Right lobe of liver (tissue), 6 donors: ENCODE results near the gene PTPRM. TPM values are rescaled to one million over a fixed set of nuclear protein-coding genes. Genes with fewer than 3 reads are reported as not detected.

Experiments used
- ATAC-seq, 4 donors: fragments of 200-7000 bp; cut with Tn5 transposase; one replicate each; pipeline ENCODE4 v1.9.1; 2020; ENCODE audit warnings: mild to moderate bottlenecking in 4 of 4, moderate library complexity in 4 of 4
- DNase-seq, 3 donors: peaks; one replicate each; pipeline ENCODE4 v3.0.0-alpha.2; 2020
- H3K27ac ChIP-seq, 3 donors: fragments of 200-600 bp; one replicate each; pipeline ENCODE4 v1.8.0; 2022
- H3K27me3 ChIP-seq, 2 donors: fragments of 200-600 bp; one replicate each; pipeline ENCODE4 v1.8.0; 2022
- H3K36me3 ChIP-seq, 4 donors: fragments of 200-600 bp; sonication (generic) in 1 of 4; one replicate each; pipeline versions ENCODE4 v1.5.1 to v1.8.0; 2017 to 2022; ENCODE audit warnings: control low read depth in 1 of 4
- H3K4me1 ChIP-seq, 4 donors: fragments of 200-600 bp; sonication (generic) in 1 of 4; one replicate each; pipeline versions ENCODE4 v1.5.1 to v1.8.0; 2017 to 2022; ENCODE audit warnings: control low read depth in 1 of 4
- H3K4me3 ChIP-seq, 3 donors: fragments of 200-600 bp; one replicate each; pipeline ENCODE4 v1.8.0; 2022
- H3K9me3 ChIP-seq, 4 donors: fragments of 200-600 bp; sonication (generic) in 1 of 4; one replicate each; pipeline versions ENCODE4 v1.5.1 to v1.8.0; 2017 to 2022; ENCODE audit warnings: control low read depth in 1 of 4
- POLR2A ChIP-seq: fragments of 450-650 bp; IDR thresholded peaks from one replicate; pipeline ENCODE4 v1.6.1; 2017; ENCODE audit warnings: antibody characterized with exemption, mild to moderate bottlenecking
- WGBS: methylation state at CpG from one replicate; pipeline ENCODE4 v1.1.6; 2018; ENCODE audit warnings: low coverage, low lambda C conversion rate; ENCODE audit not compliant: insufficient coverage; ENCODE audit errors: missing lambda C conversion rate; 5-methylcytosine and 5-hydroxymethylcytosine counted together
- intact Hi-C, 2 donors: fragments of 100-400 bp; cut with DNase I; formaldehyde crosslinking; loops; one replicate each; pipeline versions ENCODE4 v1.11.2 to v1.14.1; 2022
- total RNA-seq, 6 experiments: library from RNA; depleted of rRNA in 2 of 6; stranded (reverse); fragments of >200 nt in 2 of 6; fragmentation: NEBNext Ultra II Directional in 3 of 6; extraction: Animal tissue kit (Norgen Biotek cat#: 25700) in 3 of 6; gene quantifications; one replicate each; pipeline versions ENCODE4 v1.1.0 to v1.2.4, GENCODE V29; 2016 to 2023
- TF ChIP-seq, protein P1 (sequence below), 4 donors: fragments of 200-600 bp in 3 of 4; fragments of 450-650 bp in 1 of 4; IDR thresholded peaks; one replicate each; pipeline versions ENCODE4 v1.5.1 to v1.8.0; 2016 to 2022; ENCODE audit warnings: antibody characterized with exemption in 4 of 4, mild to moderate bottlenecking in 2 of 4
- donor health status: DM: no; HTN: yes; CAD: no.
- donor health status: DM: no; HTN: no; CAD: no.
- donor health status: DM: no; HTN: no; CAD: no.
- donor health status: DM: no; HTN: yes; CAD: no.
- donor health status: DM: no; HTN: yes; CAD: no.

Gene PTPRM
- total RNA-seq, 6 experiments from 2014 or later: 15.1 to 45.7 (median 26.5) TPM

DNA sequence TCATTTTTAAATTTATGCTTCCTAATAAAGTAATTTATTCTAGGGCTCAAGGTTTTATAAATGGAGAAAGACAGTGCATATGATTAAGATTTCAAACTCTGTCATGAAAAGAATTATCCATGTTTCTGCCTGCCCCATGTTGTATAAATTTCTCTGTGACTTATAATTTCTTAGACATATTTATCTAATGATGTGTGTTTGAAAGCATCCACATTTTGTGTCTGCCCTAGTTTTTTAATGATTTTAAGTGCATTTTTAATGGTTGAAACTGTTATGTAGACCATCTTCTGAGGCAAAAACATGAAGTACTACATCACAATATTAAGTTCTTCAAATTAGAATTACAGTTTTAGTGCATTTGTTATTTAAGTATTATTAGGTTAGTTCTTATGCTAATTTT, 71.2 kb downstream of the PTPRM start:
- Histone ChIP-seq H3K36me3 (no peaks in the 10 kb centered on the region), H3K27ac (no peak overlapping the region), H3K9me3 (no peaks in the 10 kb centered on the region), H3K27me3 (no peaks in the 10 kb centered on the region), H3K4me3 (no peak overlapping the region), H3K4me1 (peaks cover 0 to 22% (median 2%) of the 10 kb centered on the region in 4 donors)
- DNase-seq (no peak), ATAC-seq (no peak)
- no peak for TF ChIP-seq POLR2A
- TF ChIP-seq, protein P1, sequence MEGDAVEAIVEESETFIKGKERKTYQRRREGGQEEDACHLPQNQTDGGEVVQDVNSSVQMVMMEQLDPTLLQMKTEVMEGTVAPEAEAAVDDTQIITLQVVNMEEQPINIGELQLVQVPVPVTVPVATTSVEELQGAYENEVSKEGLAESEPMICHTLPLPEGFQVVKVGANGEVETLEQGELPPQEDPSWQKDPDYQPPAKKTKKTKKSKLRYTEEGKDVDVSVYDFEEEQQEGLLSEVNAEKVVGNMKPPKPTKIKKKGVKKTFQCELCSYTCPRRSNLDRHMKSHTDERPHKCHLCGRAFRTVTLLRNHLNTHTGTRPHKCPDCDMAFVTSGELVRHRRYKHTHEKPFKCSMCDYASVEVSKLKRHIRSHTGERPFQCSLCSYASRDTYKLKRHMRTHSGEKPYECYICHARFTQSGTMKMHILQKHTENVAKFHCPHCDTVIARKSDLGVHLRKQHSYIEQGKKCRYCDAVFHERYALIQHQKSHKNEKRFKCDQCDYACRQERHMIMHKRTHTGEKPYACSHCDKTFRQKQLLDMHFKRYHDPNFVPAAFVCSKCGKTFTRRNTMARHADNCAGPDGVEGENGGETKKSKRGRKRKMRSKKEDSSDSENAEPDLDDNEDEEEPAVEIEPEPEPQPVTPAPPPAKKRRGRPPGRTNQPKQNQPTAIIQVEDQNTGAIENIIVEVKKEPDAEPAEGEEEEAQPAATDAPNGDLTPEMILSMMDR (IDR thresholded peaks at IDR 0.05): no peak
- intact Hi-C loops: no loop called here

DNA sequence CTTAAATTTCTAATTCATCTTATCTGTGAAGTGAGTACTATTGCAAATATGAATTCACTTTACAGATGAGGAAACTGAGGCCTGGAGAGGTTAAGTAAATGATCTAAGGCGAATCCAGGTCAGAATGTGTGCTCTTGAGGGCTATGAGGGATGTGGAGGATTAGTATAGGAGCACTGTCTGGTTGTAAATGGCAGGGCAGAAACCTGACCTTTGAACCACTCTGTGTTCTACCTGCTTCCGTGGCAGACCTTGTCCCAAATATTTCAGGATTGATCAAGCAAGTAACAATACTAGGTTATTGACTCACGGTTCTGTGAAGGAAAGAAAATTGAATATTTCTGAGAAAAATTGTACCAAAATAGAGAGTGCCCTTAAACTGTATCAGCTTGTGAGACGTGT, 74.7 kb downstream of the PTPRM start:
- H3K27ac ChIP-seq: no peak overlapping the region
- intact Hi-C loops: no loop called here
- H3K27me3 ChIP-seq: no peaks in the 10 kb centered on the region
- no peak overlapping the region for H3K4me3 ChIP-seq
- DNase-seq (no peak), ATAC-seq (peak; percentile 35 to 83 (median 50))
- no peak for TF ChIP-seq POLR2A
- TF ChIP-seq, protein P1 (IDR thresholded peaks at IDR 0.05): no peak
- no peaks in the 10 kb centered on the region for H3K36me3 ChIP-seq
- 57% methylated on average over 4 of the region's 4 CpGs for WGBS
- no peaks in the 10 kb centered on the region for H3K9me3 ChIP-seq
- H3K4me1 ChIP-seq: peaks cover 0 to 25% (median 2%) of the 10 kb centered on the region in 4 donors

DNA sequence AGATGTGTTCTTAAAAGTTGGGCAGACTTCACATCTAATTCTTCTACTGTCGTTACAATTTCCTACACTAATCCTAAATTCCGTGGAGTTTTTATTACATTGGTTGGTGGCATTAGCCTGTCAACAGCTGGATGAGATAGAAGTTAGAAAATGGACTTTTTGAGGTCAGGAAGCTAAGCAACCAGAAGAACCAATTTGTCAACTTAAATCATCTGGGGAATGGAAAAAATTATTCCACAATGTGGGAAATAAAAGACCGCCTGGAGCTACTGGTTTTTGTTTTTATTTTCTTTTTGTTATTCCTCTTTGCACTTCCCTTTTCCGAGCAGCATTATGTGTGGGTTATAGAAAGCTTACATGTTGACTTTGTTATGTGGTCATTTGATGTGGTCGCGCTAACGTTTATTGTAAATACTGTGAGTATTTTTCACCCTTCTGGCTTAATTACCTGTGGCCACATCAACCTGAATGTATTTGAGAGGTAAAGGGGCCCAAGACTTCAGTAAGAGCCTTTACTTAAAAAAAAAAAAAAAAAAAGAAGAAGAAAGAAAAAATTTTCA, 75.3 kb downstream of the PTPRM start:
- H3K27ac ChIP-seq: no peak overlapping the region
- intact Hi-C loops: no loop called here
- H3K4me3 ChIP-seq: no peak overlapping the region
- no peaks in the 10 kb centered on the region for H3K9me3 ChIP-seq
- TF ChIP-seq, protein P1 (IDR thresholded peaks at IDR 0.05): no peak
- TF ChIP-seq POLR2A: no peak
- no peak for DNase-seq
- no peaks in the 10 kb centered on the region for H3K36me3 ChIP-seq
- 94% methylated on average over 7 of the region's 7 CpGs for WGBS
- peaks cover 0 to 19% (median under 1%) of the 10 kb centered on the region in 4 donors for H3K4me1 ChIP-seq
- no peak for ATAC-seq
- H3K27me3 ChIP-seq: no peaks in the 10 kb centered on the region

DNA sequence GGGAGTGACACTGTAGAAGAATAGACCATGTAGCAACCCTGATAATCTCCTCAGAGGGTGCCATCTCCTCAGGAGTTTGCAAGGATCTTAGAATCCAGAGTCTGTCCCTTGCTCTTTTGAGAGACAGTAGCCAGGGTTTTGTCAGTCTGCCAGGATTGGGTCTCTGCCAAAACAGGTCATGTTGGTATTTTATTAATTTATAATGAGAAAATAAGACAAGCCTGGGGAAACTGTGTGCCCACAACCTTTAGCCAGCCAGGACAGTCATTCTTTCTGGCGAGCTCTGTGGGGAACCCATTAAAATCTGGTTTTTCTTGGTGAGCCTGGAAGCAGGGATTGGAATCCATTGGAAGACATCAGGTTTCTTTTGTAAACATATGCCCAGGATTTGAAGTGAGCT, 78.6 kb downstream of the PTPRM start:
- Histone ChIP-seq H3K36me3 (no peaks in the 10 kb centered on the region), H3K4me3 (no peak overlapping the region), H3K9me3 (no peaks in the 10 kb centered on the region), H3K27me3 (no peaks in the 10 kb centered on the region), H3K4me1 (peaks cover 0 to 11% (median 0%) of the 10 kb centered on the region in 4 donors), H3K27ac (no peak overlapping the region)
- TF ChIP-seq, protein P1 (IDR thresholded peaks at IDR 0.05): no peak
- TF ChIP-seq POLR2A: no peak
- 80% methylated on average over 1 of the region's 1 CpG for WGBS
- no peak for ATAC-seq
- no peak for DNase-seq
- intact Hi-C loops: no loop called here
